Esophagus muscularis mucosa (tissue), 3 donors: ENCODE results near the gene ZKSCAN3.

Experiments
- POLR2AphosphoS5 ChIP-seq, 2 donors: sonication (generic); formaldehyde crosslinking; IDR thresholded peaks; one replicate each; pipeline ENCODE4 v1.6.1; 2017; ENCODE audit warnings: antibody characterized with exemption in 2 of 2
- TF ChIP-seq, protein P1 (sequence below), 3 experiments: fragments of 200-600 bp in 2 of 3; fragments of 450-650 bp in 1 of 3; sonication (generic) in 2 of 3; IDR thresholded peaks; one replicate each; pipeline ENCODE4 v1.5.1; 2017 to 2019; ENCODE audit warnings: antibody characterized with exemption in 3 of 3, mild to moderate bottlenecking in 2 of 3, moderate library complexity in 1 of 3

DNA sequence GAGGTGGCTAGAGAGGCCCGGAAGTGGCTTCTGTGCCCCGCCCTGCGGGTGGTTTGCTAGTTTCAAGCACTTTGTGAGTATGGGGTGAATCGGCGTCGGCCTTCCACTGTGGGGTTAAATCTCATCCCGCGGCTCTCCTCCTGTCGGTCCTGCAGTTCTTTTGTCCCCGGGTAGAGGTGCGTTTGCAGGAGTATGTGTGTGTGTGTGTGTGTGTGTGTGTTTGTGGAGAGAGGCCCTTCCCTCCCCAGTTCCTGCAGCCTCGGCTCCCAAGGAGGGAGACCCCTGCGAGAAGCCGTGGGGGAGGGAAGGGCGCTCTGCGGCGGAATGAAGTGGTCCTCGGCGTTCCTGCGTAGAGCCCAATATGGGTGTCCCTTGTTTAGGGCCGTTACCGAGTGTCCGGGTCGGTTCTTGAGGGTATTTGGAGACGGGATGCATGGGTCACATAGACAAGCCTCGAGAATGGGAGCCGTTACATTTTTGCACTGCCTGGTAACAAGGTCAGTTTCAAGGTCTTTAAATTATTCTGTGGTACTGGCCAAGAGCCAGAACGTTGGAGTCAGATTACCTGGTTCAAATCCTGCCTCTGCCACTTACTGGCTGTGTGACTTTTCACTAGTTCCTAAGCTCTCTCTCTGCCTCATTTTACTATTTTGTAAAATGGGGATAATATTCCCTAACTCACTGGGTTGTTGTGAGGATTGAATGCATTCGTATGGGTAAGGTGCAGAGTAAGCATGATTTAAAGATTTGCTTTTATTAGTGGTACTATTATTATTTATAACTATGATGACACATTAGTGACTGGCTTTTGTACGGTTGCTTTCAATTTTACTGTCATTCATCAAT is at the start of gene ZKSCAN3:
- TF ChIP-seq, protein P1, sequence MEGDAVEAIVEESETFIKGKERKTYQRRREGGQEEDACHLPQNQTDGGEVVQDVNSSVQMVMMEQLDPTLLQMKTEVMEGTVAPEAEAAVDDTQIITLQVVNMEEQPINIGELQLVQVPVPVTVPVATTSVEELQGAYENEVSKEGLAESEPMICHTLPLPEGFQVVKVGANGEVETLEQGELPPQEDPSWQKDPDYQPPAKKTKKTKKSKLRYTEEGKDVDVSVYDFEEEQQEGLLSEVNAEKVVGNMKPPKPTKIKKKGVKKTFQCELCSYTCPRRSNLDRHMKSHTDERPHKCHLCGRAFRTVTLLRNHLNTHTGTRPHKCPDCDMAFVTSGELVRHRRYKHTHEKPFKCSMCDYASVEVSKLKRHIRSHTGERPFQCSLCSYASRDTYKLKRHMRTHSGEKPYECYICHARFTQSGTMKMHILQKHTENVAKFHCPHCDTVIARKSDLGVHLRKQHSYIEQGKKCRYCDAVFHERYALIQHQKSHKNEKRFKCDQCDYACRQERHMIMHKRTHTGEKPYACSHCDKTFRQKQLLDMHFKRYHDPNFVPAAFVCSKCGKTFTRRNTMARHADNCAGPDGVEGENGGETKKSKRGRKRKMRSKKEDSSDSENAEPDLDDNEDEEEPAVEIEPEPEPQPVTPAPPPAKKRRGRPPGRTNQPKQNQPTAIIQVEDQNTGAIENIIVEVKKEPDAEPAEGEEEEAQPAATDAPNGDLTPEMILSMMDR (IDR thresholded peaks at IDR 0.05): no peak
- TF ChIP-seq POLR2AphosphoS5 (IDR thresholded peaks at IDR 0.05): peak; percentile 73
